HG03571 (cell line): ENCODE data around the gene CALML6.

Source experiments
- ATAC-seq: cut with Tn5 transposase; IDR thresholded peaks from one replicate; pipeline ENCODE4 v1.9.1; 2021; ENCODE audit not compliant: unreplicated experiment

CALML6 gene

DNA sequence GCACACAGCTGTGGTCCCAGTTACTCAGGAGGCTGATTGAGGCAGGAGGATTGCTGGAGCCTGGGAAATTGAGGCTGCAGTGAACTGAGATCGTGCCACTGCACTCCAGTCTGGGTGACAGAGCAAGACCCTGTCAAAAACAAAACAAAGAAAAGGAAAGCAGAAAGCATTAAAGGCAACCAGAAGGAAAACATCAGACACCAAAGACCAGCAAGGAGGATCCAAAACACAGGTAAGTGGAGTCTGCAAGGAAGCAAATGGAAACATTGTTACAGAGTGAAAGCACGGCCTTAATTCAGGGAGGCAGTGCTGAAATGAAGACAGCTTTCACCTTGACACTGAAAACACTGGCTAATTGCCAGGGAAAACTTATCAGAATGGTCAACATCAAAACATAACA lies 47.7 kb downstream of the CALML6 start:
- ATAC-seq, result no peak

DNA sequence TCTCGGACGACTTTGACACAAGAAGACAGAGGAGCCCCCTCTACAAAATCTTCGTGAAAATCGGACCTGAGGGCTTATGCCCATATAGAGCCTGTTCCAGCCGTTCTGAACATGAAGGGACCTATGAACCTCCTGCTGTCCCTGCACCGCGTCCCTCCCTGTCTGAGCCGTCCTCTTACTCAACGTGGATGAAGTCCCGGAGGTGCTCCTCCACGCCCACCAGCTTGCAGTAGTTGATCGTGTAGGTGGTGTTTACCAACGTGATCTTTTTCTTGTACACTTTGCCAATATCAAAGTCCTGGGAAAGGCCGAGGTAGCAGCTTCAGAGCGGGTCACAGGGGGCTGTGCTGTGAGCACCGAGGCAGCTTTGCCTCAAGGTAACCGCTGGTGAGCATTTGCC lies 48.5 kb downstream of the CALML6 start:
- ATAC-seq, result no peak

DNA sequence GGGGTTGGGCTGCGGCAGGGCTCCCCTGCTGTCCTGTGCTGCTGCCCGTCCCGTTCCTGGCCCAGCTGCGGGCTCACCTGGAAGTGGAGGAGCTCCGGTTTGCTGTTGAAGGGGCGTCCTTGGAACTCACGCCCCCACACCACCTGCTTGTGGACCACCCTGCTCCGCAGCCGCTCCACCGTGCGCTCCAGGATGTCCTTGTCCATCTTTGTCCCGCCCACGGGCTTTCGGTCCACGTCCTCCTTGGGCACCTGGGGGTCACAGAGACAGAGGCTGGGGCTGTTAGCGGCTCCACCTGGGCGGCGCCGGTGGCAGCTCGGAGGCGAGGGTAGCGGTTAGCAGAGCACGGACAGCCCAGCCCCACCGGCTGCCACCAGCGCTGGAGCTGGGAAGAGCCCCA lies 49.8 kb downstream of the CALML6 start:
- no peak for ATAC-seq

DNA sequence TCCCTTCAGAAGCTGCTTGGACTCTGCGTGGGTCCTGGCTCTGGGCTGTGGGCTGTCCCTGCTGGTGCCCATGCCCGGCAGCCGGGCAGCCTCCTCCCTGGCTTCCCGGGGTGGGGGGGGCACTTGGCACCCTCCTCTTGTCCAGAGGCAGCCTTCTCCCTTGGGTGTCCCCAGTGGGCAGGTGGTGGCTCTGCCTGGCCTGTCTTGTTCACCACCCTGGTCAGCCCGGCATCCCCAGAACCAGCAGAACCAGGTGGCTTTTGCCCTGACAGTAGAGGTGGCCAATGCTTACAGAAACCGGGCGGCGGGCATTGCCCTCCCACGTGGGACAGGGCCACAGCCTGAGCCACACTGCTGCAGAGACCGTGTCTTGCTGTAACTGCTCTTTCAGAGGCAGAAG lies 50.5 kb downstream of the CALML6 start:
- ATAC-seq, result no peak

DNA sequence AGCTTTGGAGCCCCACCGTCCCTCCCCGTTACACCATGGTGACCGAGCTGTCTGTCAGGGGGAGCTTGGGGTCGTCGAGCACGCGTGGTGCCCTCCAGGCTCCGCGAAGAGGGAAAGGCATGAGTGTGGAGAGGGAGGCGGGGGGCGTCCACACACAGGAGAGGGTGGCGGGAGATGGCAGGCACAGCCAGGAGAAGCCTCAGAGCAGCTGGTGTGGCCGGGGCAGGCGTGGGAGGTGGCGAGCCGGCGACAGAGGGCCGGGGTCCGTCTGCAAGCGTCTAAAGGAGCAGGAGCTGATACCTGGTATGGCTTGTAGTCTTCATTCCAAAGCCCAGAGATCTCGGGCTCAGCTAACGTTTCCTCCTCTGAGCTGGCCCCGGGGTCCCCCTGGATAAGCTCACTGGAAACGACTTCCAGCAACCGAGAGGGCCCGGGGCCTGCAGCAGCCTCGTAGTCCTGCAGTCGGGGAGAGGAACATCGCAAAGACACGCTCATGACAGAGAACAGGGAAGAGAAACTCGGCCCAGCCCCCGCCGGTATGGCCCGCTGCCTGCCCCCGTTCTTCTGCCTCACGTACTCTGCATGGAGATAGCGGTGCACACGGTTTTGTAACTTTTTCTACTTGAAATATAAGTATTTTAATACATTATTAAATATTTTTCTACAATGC lies 51.1 kb downstream of the CALML6 start:
- ATAC-seq, result no peak
